ENCODE measurements around the gene FOXP1. TPM values are rescaled to one million over a fixed set of nuclear protein-coding genes. Genes with fewer than 3 reads are reported as not detected.

Gene FOXP1
- total RNA-seq, 1 donor from 2014 or later: 31.1 TPM

DNA sequence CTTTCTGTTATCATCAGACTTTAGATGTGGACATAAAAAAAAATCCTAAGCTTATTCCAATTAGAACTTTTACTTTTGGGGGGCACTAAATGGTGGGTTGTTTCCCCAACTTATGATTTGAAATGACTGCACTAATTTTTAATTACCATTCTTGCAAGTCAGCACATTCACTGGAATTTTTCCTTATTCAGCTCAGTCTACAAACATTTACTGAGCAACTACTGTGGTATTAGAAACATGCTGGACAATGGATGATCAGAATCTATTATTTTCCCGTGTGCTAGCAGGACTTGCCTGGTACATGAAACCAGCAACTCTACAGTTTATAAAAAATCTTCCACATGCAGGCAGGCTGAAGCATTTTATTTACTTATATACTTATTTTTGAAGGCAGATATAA is 273.6 kb downstream of the FOXP1 start:
- H3K4me1 Mint-ChIP-seq (ENCODE audit: low read depth, unreplicated experiment): peaks cover 34% of the 10 kb centered on the region
- no peaks in the 10 kb centered on the region for H3K9me3 Mint-ChIP-seq (ENCODE audit: unreplicated experiment)
- TF ChIP-seq, protein P1, sequence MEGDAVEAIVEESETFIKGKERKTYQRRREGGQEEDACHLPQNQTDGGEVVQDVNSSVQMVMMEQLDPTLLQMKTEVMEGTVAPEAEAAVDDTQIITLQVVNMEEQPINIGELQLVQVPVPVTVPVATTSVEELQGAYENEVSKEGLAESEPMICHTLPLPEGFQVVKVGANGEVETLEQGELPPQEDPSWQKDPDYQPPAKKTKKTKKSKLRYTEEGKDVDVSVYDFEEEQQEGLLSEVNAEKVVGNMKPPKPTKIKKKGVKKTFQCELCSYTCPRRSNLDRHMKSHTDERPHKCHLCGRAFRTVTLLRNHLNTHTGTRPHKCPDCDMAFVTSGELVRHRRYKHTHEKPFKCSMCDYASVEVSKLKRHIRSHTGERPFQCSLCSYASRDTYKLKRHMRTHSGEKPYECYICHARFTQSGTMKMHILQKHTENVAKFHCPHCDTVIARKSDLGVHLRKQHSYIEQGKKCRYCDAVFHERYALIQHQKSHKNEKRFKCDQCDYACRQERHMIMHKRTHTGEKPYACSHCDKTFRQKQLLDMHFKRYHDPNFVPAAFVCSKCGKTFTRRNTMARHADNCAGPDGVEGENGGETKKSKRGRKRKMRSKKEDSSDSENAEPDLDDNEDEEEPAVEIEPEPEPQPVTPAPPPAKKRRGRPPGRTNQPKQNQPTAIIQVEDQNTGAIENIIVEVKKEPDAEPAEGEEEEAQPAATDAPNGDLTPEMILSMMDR (IDR thresholded peaks at IDR 0.05; ENCODE audit: partially characterized antibody, unreplicated experiment): no peak
- H3K27me3 Mint-ChIP-seq (ENCODE audit: unreplicated experiment): peaks cover 2% of the 10 kb centered on the region
- no peaks in the 10 kb centered on the region for H3K36me3 Mint-ChIP-seq (ENCODE audit: unreplicated experiment)
- no peak for DNase-seq
- no peak overlapping the region for H3K27ac Mint-ChIP-seq (ENCODE audit: unreplicated experiment)
- H3K4me3 Mint-ChIP-seq (ENCODE audit: unreplicated experiment): no peak overlapping the region

DNA sequence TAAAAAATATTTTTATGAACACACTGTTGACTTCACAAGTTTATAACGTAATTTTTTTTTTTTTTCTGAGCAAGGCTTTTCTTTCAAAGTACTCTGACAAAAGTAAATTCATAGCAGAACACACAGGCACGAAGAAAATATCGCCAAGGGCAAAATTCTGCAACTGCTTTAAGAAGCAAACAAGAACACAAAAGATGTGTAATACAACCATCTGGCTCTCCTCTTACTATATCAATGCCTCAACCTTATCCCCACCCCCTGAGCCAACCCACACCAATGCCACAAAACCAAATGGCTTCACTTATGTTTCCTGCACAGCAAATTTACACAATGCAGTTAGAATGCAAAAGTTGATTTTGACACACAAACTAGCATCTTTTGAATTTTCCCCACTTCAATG is 274.2 kb downstream of the FOXP1 start:
- TF ChIP-seq, protein P1 (IDR thresholded peaks at IDR 0.05; ENCODE audit: partially characterized antibody, unreplicated experiment): no peak
- no peaks in the 10 kb centered on the region for H3K9me3 Mint-ChIP-seq (ENCODE audit: unreplicated experiment)
- peaks cover 2% of the 10 kb centered on the region for H3K27me3 Mint-ChIP-seq (ENCODE audit: unreplicated experiment)
- no peaks in the 10 kb centered on the region for H3K36me3 Mint-ChIP-seq (ENCODE audit: unreplicated experiment)
- H3K4me1 Mint-ChIP-seq (ENCODE audit: low read depth, unreplicated experiment): peaks cover 38% of the 10 kb centered on the region
- no peak for DNase-seq
- H3K4me3 Mint-ChIP-seq (ENCODE audit: unreplicated experiment): no peak overlapping the region
- H3K27ac Mint-ChIP-seq (ENCODE audit: unreplicated experiment): no peak overlapping the region

GRCh38 chr3:71308836-71309235 is 274.7 kb downstream of the FOXP1 start:
- no peak for DNase-seq
- Mint-ChIP-seq H3K9me3 (ENCODE audit: unreplicated experiment) (no peaks in the 10 kb centered on the region), H3K27me3 (ENCODE audit: unreplicated experiment) (peaks cover 2% of the 10 kb centered on the region), H3K4me1 (ENCODE audit: low read depth, unreplicated experiment) (peaks cover 43% of the 10 kb centered on the region), H3K27ac (ENCODE audit: unreplicated experiment) (no peak overlapping the region), H3K36me3 (ENCODE audit: unreplicated experiment) (no peaks in the 10 kb centered on the region), H3K4me3 (ENCODE audit: unreplicated experiment) (no peak overlapping the region)
- TF ChIP-seq, protein P1 (IDR thresholded peaks at IDR 0.05; ENCODE audit: partially characterized antibody, unreplicated experiment): no peak

DNA sequence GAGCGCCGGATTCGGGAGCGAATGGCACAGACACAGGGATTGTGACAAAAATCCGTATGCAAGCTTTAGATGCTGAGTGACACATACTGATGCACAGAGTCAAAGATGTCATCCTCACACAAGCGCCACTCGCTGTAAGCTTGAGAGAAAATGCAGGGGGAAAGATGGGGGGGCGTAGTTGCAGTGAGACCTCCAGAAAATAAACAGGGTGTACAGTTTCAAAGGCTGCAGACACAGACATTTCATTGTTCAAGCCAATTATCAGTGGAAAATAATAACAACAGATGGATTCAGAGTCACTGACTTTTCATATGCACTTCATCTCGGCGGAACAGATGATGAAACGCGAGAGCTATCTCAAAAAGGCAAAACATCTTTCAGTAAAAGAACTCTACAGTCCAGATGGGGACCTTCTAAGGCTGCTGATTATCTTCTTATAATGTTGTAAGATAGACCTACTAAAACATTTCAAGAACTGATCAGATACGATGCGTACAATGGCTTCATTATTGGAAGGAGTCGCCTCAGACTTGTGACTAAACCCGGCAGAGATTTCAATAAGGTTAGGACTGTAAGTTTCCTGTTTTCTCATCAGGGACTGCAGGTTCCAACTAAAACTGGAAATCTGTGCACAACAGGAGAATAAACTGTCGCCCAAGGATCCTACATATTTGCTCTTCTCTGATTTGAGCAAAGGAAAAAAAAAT is 275.4 kb downstream of the FOXP1 start:
- Mint-ChIP-seq H3K4me3 (ENCODE audit: unreplicated experiment) (no peak overlapping the region), H3K27me3 (ENCODE audit: unreplicated experiment) (peaks cover 2% of the 10 kb centered on the region), H3K36me3 (ENCODE audit: unreplicated experiment) (no peaks in the 10 kb centered on the region), H3K9me3 (ENCODE audit: unreplicated experiment) (no peaks in the 10 kb centered on the region), H3K4me1 (ENCODE audit: low read depth, unreplicated experiment) (peaks cover 43% of the 10 kb centered on the region), H3K27ac (ENCODE audit: unreplicated experiment) (peak overlapping the region; percentile 13)
- TF ChIP-seq, protein P1 (IDR thresholded peaks at IDR 0.05; ENCODE audit: partially characterized antibody, unreplicated experiment): no peak
- no peak for DNase-seq

Measured in glutamatergic neuron (in vitro differentiated cells).